ENCODE data around the gene SGTB. TPM values are rescaled to one million over a fixed set of nuclear protein-coding genes. Genes with fewer than 3 reads are reported as not detected.
A peak's percentile ranks its signal among the peaks of the same experiment; 100 is the strongest.

SGTB gene, protein sequence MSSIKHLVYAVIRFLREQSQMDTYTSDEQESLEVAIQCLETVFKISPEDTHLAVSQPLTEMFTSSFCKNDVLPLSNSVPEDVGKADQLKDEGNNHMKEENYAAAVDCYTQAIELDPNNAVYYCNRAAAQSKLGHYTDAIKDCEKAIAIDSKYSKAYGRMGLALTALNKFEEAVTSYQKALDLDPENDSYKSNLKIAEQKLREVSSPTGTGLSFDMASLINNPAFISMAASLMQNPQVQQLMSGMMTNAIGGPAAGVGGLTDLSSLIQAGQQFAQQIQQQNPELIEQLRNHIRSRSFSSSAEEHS
- total RNA-seq: 8.8 TPM
- polyA plus RNA-seq (ENCODE audit: insufficient read depth, low read depth, low replicate concordance): 1.6 TPM
- long read RNA-seq, donor 1, full-length matches to known transcripts: 1 of 1 reads
- long read RNA-seq, donor 1, partial matches to known transcripts: 0 of 1 reads
- long read RNA-seq, donor 1, other reads (novel, unspliced or antisense): 0 of 1 reads
- long read RNA-seq, donor 2, full-length matches to known transcripts: 2 of 2 reads
- long read RNA-seq, donor 2, partial matches to known transcripts: 0 of 2 reads
- long read RNA-seq, donor 2, other reads (novel, unspliced or antisense): 0 of 2 reads
- long read RNA-seq, donor 3, partial matches to known transcripts: 8 of 13 reads
- long read RNA-seq, donor 3, other reads (novel, unspliced or antisense): 5 of 13 reads
- long read RNA-seq, donor 4, full-length matches to known transcripts: 1 of 1 reads
- long read RNA-seq, donor 4, partial matches to known transcripts: 0 of 1 reads
- long read RNA-seq, donor 4, other reads (novel, unspliced or antisense): 0 of 1 reads
- long read RNA-seq, donor 5: 0 reads
- long read RNA-seq, donor 6, full-length matches to known transcripts: 2 of 2 reads
- long read RNA-seq, donor 6, partial matches to known transcripts: 0 of 2 reads
- long read RNA-seq, donor 6, other reads (novel, unspliced or antisense): 0 of 2 reads
- long read RNA-seq, donor 7: 0 reads
- long read RNA-seq, donor 8: 0 reads
- long read RNA-seq, donor 9: 0 reads
- long read RNA-seq, donor 10, full-length matches to known transcripts: 1 of 1 reads
- long read RNA-seq, donor 10, partial matches to known transcripts: 0 of 1 reads
- long read RNA-seq, donor 10, other reads (novel, unspliced or antisense): 0 of 1 reads

GRCh38 chr5:65721720-65722574, at the start of gene SGTB, which contains the start of gene NLN:
Gene SGTB, minus strand, starts transcription at chr5:65722109. Its CDS starts 1,302 bp downstream, at chr5:65720807.
Gene NLN, plus strand, starts transcription at chr5:65722205. Its CDS starts 169 bp downstream, at chr5:65722374.
- Histone ChIP-seq H3K36me3 (ENCODE audit: control insufficient read depth in 2 of 3, insufficient read depth in 3 of 3, low read length in 3 of 3) (no peaks in the 10 kb centered on the region), H3K27ac (ENCODE audit: low read depth in 2 of 2, low read length in 2 of 2) (peak within 1 kb of the TSS; percentile 3 to 12), H3K4me1 (ENCODE audit: control insufficient read depth in 2 of 3, insufficient read depth in 2 of 3, low read depth in 1 of 3, low read length in 3 of 3) (peaks cover 2 to 6% (median 4%) of the 10 kb centered on the region in 3 donors), H3K9me3 (ENCODE audit: control insufficient read depth in 2 of 3, insufficient read depth in 1 of 3, low read length in 3 of 3) (no peaks in the 10 kb centered on the region), H3K4me3 (ENCODE audit: low read length in 3 of 3) (peak within 1 kb of the TSS; percentile 89 to 95 (median 94)), H3K27me3 (ENCODE audit: control insufficient read depth, insufficient read depth, low read length) (no peaks in the 10 kb centered on the region), H3K9ac (ENCODE audit: low read length in 3 of 3) (peak within 1 kb of the TSS; percentile 79 to 89 (median 86))
- TF ChIP-seq, protein P1, sequence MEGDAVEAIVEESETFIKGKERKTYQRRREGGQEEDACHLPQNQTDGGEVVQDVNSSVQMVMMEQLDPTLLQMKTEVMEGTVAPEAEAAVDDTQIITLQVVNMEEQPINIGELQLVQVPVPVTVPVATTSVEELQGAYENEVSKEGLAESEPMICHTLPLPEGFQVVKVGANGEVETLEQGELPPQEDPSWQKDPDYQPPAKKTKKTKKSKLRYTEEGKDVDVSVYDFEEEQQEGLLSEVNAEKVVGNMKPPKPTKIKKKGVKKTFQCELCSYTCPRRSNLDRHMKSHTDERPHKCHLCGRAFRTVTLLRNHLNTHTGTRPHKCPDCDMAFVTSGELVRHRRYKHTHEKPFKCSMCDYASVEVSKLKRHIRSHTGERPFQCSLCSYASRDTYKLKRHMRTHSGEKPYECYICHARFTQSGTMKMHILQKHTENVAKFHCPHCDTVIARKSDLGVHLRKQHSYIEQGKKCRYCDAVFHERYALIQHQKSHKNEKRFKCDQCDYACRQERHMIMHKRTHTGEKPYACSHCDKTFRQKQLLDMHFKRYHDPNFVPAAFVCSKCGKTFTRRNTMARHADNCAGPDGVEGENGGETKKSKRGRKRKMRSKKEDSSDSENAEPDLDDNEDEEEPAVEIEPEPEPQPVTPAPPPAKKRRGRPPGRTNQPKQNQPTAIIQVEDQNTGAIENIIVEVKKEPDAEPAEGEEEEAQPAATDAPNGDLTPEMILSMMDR (IDR thresholded peaks at IDR 0.05; ENCODE audit: borderline replicate concordance, extremely low read depth, insufficient read depth): no peak
- no peak for FAIRE-seq
- intact Hi-C loops (cut with DNase I): no loop called here
- peak; percentile 91 to 96 (median 94) for DNase-seq

- no peak for DNase-seq
- no peak for FAIRE-seq
Measured at GRCh38 chr5:65771266-65771665, 49.4 kb upstream of the SGTB start.

GRCh38 chr5:65769539-65769938, 47.6 kb upstream of the SGTB start:
- Histone ChIP-seq H3K27ac (ENCODE audit: low read depth in 2 of 2, low read length in 2 of 2) (no peak overlapping the region), H3K27me3 (ENCODE audit: control insufficient read depth, insufficient read depth, low read length) (no peaks in the 10 kb centered on the region), H3K9ac (ENCODE audit: low read length in 3 of 3) (no peak overlapping the region), H3K4me3 (ENCODE audit: low read length in 3 of 3) (no peak overlapping the region), H3K9me3 (ENCODE audit: control insufficient read depth in 2 of 3, insufficient read depth in 1 of 3, low read length in 3 of 3) (no peaks in the 10 kb centered on the region), H3K4me1 (ENCODE audit: control insufficient read depth in 2 of 3, insufficient read depth in 2 of 3, low read depth in 1 of 3, low read length in 3 of 3) (no peaks in the 10 kb centered on the region), H3K36me3 (ENCODE audit: control insufficient read depth in 2 of 3, insufficient read depth in 3 of 3, low read length in 3 of 3) (no peaks in the 10 kb centered on the region)
- intact Hi-C loops (cut with DNase I): no loop called here
- TF ChIP-seq, protein P1 (IDR thresholded peaks at IDR 0.05; ENCODE audit: borderline replicate concordance, extremely low read depth, insufficient read depth): no peak
- DNase-seq: no peak
- FAIRE-seq: no peak

More at GRCh38 chr5:65771266-65771665, 49.4 kb upstream of the SGTB start:
- intact Hi-C loops (cut with DNase I): no loop called here
- Histone ChIP-seq H3K4me1 (ENCODE audit: control insufficient read depth in 2 of 3, insufficient read depth in 2 of 3, low read depth in 1 of 3, low read length in 3 of 3) (no peaks in the 10 kb centered on the region), H3K36me3 (ENCODE audit: control insufficient read depth in 2 of 3, insufficient read depth in 3 of 3, low read length in 3 of 3) (no peaks in the 10 kb centered on the region), H3K4me3 (ENCODE audit: low read length in 3 of 3) (no peak overlapping the region), H3K27ac (ENCODE audit: low read depth in 2 of 2, low read length in 2 of 2) (no peak overlapping the region), H3K9ac (ENCODE audit: low read length in 3 of 3) (no peak overlapping the region), H3K27me3 (ENCODE audit: control insufficient read depth, insufficient read depth, low read length) (no peaks in the 10 kb centered on the region), H3K9me3 (ENCODE audit: control insufficient read depth in 2 of 3, insufficient read depth in 1 of 3, low read length in 3 of 3) (no peaks in the 10 kb centered on the region)
- TF ChIP-seq, protein P1 (IDR thresholded peaks at IDR 0.05; ENCODE audit: borderline replicate concordance, extremely low read depth, insufficient read depth): no peak

All from kidney (tissue), 22 donors.